Measurements from ENCODE around the gene EHMT1.

Gene EHMT1

DNA sequence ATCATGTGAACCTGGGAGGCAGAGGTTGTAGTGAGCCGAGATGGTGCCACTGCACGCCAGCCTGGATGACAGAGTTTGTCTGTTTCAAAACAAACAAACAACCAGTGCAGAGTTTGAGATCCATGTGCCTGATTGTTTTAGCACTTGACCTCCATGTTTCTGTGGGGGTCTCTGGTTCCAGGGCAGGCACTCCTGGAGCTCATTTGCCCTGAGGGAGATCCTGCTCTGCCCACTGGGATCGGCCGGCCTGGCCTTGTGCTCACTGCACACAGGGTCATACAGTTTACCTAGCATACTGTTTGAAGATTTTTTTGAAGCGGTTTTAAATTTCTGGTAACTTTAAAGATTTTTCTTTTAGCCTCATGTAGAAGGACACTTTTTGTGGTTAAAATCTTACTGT is 78.4 kb downstream of the EHMT1 start:
- no peak for DNase-seq

DNA sequence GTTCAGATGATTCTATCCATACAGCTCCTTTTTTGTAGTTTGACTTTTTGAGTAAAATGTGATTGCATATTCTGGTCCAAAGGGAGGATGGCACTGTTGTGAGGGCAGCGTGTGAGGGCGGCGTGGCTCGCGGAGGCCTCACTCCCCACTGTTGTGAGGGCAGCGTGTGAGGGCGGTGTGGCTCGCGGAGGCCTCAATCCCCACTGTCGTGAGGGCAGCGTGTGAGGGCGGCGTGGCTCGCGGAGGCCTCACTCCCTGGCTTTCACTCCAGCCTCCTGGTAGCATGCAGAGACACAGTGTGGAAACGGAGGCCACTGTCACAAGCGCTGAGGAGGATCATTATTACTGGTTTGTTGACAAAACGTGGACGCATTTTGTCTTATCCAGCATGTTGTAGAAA is 79.0 kb downstream of the EHMT1 start:
- no peak for DNase-seq

DNA sequence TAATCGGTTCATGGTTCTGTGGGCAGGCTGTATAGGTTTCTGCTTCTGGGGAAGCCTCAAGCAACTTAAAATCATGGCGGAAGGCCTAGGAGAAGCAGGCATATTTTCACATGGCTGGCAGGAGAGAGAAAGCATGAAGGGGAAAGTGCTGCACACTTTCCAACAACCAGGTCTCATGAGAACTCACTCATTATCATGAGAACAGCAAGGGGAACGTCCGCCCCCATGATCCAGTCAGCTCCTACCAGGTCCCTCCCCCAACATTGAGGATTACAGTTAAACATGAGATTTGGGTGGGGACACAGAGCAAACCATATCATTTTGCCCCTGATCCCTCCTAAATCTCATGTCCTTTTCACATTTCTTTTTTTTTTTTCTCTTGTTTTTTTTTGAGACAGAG is 82.1 kb downstream of the EHMT1 start:
- no peak for DNase-seq

DNA sequence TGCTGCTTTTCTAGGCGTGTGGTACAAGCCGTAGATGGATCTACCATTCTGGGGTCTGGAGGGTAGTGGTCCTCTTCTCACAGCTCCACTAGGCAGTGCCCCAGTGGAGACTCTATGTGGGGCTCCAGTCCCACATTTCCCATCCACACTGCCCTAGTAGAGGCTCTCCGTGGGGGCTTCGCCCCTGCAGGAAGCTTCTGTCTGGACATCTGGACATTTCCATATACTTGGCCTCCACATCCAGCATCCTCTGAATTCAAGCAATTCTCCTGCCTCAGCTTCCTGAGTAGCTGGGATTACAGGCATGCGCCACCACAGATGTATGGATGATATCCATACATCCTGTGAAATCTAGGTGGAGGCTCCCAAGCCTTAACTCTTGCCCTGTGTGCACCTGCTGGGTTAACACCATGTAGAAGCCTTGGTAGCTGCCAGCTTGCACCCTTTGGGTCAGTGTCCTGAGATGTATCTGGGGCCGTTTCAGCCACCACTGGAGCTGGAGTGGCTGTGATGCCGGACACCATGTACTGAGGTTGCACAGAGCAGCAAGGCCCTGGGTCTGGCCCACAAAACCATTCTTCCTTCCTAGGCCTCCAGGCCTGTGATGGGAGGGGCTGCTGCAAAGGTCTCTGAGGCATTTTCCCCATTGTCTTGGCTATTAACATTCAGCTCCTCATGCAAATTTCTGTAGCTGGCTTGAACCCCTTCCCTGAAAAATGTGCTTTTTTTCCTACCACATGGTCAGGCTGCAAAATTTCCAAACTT is 84.0 kb downstream of the EHMT1 start:
- no peak for DNase-seq

DNA sequence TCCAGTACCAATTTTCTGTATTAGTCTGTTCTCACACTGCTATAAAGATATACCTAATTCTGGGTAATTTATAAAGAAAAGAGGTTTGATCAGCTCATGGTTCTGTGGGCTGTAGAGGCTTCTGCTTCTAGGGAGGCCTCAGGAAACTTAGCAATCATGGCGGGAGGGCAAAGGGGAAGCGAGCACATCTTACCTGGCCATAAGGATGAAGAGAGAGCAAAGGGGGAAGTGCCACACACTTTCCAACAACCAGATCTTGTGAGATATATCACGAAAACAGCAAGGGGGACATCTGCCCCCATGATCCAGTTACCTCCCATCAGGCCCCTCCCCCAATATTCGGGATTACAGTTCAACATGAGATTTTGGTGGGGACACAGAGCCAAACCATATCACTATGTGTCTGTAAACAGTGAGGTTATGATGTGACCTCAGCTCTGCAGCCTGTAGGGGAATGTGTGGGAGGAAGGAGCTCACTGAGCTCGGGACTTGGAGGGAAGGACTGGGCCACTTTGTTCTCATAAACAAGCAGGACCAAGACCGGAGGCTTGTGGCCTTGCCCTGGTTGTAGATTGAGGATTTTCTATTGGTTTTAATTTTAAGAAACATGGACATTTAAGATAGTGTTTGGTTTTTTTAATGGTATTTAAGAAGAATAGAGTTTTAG is 85.2 kb downstream of the EHMT1 start:
- no peak for DNase-seq

DNA sequence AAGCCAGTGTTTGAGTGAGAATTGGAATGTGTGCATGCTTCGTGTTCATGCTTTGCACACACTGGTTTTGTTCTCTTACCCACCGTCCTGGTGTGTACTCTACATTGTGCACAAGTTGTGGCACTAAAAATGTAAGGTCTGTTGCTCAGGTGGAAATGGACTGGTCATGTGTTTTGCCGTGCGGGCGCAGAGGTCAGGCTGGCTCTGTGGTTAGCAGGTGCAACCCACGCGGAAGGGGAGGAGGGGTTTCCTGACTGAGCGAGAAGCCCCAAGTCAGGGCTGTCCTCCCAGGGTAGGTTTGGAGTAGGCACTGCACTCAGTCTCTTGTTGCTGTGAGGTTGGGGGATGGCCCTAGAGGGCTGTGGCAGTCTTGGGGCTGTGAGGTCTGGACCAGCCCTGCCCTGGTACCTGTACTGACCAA is 86.6 kb downstream of the EHMT1 start:
- DNase-seq = peak; percentile 26 to 51

DNA sequence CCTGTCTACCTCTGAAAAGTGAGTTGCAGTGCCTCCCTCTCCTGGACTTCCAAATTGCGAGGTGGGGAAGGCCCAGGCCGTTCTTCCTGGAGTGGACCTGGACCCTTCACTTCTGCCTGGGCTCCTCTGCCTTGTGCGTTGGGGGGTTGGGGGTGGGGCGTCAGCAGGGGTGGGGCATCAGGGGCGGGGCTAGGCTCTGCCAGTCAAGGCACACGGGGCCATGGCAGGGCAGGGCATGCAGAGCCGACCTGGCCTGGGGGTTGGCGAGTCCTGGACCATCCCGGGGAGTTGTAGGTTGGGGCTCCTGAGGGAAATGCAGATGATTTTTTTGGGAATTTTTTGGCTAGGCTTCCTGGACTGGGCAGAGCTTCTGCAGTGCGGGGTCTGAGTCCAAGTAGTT is 87.1 kb downstream of the EHMT1 start:
- DNase-seq = no peak

DNA sequence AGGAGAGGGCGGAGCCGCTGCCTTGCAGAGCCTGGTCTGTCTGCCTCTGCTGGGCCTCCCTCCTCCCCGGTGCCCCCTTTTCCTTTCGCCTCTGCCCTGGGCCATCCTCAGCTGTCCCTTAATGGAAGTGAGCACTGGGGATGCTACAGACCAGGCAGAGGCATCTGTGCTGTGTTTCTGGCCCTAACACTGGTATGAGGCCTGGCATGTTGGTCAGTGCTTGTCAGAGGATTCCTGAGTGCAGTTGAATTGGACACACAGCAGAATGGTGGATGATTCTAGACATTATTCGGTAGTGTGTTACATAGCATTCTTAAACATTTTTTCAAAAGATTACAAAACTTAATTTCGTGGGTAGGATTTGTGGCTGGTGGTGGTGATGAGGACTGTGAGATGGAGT is 88.6 kb downstream of the EHMT1 start:
- no peak for DNase-seq

DNA sequence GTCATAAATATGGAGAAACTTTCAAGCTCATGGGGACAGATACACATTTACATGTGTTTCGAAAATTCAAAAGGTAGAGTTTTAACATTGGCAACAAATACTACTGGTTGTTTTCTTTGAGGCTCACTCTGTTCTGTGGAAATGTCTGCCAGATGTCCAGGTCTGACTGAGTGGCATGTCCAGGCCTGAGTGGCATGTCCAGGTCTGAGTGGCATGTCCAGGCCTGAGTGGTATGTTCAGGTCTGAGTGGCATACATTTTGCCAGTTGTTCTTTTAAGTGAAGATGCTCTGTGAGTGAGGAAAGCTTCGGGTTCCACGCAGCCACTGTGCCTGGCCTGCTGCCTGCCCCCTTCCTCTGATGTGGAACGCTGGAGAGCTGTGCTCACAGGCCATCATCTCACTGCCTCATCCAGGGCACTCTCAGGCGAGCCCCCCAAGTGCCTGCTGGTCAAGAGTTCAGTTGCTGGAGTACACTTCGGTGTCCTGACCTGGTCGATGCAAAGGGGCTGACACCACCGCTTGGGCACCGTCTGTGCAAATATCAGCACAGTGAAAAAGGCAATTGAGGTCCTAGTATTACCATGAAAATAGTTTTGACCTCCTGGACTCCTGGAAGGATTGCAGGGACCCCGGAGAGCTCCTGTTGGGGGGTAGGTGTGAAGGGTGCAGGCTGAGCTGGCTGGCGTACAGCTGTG is 89.9 kb downstream of the EHMT1 start:
- no peak for DNase-seq

DNA sequence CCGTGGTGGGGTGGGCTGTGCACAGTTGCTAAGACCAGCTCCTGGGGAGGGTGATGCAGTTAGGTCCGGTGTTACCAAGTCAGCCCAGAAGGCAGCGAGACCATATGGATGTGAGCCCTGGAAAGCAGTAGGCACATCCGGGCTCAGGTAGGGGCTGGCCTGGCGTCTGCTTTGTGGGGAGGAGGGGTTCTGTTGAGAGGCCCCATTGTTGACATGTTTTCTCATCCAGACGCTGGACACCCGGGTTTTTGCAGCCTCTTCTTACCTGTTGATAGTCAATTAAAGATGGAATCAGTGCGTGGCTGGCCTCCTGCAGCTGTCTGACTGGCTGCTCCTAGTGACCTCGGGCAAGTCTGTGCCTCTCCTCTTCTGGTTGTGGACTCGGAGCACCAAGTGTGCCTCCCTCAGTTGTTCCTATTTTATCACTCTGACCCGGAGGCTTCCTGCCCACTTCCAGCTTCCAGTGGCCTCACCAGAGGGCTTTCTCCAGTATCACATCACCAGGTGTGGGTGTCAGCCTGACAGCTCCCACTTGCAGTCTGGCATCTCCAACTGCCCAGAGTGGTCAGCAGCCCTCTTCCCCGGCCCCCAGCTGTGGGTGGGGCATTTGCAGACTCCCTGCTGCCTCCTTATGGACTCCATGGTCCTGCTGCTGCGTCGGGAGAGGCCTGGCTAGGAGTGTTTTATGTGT is 90.8 kb downstream of the EHMT1 start:
- DNase-seq = no peak

DNA sequence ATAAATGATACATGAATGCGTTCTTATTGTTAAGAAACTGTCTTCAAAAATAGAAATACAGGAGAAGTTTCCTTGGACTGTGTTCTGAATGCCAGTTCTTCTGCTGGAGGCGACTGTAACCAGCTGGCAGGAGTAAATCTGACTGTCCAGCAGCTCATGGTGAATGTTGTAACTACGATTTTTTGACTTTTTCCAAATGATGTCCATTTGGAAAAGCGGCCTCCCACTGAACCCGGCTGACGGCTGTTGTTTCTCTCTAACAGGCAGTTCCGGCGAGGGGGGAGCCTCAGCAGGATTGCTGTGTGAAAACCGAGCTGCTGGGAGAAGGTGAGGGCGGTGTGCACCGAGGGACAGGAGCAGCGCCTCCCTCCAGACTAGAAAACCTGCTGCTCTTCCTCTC is 91.9 kb downstream of the EHMT1 start:
- no peak for DNase-seq

DNA sequence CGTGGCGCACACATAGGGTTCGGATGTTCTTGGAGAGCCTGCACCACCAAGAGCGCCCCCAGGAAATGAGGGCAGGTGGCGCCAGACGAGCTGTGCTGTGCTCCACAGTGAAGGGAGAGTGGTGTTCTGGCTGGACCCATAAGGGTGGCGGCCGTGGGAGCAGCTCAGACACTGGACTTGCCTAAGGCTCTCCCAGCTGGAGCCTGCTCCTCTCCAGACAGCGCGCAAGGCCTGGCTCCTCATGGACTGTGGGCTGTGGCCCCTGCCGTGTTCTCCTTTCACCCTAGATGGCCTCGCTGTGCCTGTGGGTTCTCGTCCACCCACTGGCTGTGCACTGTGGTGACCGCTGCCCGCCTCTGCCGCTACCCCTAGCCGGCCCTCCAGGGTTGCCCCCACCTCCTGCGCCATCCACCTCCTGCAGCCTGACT is 92.9 kb downstream of the EHMT1 start:
- no peak for DNase-seq

DNA sequence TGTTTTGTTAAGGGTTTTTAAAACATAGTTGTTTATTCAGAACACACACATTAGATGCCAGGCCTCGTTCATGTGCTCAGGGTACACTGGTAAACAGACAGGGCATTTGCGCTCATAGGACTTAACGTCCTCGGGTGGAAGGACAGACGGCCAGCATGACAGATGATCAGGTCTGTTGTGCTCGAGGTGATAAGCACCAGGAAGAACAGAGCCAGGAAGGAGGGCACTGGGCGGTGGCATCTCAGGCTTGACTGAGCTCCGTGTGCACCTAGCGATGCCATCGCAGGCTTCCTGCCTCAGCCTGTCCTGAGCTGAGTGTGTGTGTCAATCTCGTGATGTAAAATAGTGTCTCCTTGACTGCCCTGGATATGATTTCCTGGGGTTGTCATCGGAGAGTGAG is 96.5 kb downstream of the EHMT1 start:
- no peak for DNase-seq

DNA sequence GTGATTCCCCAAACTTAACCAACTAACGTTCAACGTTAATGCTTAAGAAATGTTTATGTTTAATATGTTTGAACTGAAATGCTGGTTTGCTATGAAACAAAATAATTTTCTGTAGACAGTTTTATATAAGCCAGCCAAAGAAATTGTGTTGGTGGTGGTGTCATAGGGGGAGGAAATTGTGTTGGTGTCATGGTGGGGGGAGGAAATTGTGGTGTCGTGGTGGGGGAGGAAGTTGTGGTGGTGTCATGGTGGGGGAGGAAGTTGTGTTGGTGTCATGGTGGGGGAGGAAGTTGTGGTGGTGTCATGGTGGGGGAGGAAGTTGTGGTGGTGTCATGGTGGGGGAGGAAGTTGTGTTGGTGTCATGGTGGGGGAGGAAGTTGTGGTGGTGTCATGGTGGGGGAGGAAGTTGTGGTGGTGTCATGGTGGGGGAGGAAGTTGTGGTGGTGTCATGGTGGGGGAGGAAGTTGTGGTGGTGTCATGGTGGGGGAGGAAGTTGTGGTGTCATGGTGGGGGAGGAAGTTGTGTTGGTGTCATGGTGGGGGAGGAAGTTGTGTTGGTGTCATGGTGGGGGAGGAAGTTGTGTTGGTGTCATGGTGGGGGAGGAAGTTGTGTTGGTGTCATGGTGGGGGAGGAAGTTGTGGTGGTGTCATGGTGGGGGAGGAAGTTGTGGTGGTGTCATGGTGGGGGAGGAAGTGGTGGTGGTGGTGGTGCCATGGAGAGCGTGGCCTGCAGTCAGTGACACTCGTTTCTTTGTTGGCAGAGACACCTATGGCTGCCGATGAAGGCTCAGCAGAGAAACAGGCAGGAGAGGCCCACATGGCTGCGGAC is 97.3 kb downstream of the EHMT1 start:
- DNase-seq = peak in 1 of 2 donors; percentile 43

DNA sequence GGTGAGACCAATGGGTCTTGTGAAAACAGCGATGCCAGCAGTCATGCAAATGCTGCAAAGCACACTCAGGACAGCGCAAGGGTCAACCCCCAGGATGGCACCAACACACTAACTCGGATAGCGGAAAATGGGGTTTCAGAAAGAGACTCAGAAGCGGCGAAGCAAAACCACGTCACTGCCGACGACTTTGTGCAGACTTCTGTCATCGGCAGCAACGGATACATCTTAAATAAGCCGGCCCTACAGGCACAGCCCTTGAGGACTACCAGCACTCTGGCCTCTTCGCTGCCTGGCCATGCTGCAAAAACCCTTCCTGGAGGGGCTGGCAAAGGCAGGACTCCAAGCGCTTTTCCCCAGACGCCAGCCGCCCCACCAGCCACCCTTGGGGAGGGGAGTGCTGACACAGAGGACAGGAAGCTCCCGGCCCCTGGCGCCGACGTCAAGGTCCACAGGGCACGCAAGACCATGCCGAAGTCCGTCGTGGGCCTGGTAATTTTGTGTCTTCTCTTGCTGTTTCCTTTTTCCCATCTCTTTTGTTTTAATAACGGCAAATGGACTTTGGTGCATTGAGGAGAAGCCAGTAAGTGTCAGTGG is 98.0 kb downstream of the EHMT1 start:
- no peak for DNase-seq

DNA sequence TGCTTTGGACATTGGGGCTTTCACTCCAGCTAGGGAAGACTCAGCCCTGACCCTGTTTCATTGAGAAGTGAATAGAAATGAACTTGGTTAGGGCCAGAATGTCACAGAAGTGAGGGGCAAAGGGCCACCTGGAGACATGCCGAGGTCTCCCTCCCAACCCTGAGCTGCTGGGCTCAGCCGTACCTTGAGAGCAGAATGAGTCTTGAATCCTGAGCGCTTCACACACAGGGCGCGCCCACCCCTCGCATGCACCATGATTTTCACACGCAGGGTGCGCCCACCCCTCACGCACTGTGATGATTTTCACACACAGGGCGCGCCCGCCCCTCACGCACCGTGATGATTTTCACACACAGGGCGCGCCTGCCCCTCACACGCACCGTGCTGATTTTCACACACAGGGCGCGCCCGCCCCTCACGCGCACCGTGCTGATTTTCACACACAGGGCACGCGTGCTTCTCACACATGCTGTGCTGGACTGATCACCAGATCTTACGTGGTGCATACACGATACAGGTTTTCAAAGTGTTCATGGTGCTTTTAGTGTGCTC is 99.0 kb downstream of the EHMT1 start:
- no peak for DNase-seq

DNA sequence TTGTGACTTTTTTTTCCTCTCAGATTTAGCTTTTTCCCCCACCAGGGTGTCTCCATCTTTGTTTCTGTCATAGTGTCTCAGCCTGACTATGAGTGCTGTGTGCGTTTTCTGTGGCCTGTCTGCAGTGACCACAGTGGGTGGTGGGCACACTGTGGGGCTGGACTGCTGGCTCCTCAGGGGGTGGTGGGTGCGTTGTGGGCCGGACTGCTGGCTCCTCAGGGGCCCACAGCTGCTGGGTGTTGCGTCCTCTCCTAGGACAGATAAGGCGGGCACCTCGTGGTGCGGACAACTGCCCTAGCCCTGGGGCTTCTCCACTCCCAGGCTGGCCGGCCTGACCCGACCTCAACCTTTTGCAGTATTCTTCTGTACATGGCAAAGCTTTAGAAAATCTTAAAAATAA is 100.4 kb downstream of the EHMT1 start:
- no peak for DNase-seq

DNA sequence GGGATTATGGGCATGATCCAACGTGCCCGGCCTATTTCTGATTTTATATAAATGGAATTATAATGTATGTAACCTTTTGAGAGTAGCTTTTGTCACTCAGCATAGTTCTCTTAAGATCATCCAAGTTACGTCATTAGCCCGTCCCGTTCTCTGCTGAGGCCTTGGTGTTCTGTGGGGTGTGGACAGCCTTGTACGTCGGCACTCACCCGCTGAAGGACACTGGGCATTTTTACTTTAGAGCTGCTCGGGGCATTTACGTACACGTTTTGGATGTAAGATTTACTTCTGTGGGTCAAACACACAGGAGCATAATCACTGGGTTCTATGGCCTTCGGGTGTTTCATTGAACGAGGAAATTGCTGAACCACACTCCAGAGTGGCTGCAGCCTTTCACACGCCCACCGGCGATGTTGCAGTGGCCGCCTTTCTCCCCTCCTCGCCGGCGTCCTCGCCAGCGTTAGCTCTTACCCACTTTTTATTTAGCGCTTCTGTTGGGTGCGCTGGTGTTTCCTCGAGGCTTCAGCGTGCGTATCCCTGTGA is 101.8 kb downstream of the EHMT1 start:
- no peak for DNase-seq

DNA sequence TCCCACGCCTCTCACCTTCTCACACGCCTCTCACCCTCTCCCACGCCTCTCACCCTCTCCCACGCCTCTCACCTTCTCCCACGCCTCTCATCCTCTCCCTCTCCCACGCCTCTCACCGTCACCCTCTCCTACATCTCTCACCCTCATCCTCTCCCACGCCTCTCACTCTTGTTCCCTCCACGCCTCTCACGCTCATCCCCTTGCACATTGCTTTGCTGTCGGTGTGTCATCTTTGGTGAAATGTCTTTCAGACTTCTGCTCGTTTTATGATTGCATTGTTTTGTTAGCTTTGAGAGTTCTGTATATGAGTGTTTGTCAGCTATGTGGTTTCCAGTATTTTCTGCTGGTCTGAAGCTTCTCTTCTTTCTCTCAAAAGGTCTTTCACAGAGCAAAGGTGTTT is 102.7 kb downstream of the EHMT1 start:
- DNase-seq = no peak

DNA sequence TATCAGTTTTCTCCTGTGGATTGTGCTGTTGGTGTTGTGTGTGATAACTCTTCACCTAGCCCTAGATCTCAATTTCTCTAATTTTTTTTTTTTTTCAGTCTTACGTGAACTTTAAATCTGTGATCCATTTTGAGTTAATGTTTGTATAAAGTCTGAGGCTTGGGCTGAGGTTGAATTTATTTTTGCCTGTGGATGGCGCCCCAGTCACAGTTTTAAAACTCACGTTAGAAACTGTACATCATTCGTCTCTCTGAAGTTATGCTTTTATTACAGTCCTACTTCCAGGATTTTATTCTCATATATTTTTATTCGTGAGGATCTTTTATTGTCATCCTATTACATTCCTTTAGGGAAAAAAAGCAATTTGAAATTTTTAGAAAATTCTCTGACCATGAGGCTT is 103.1 kb downstream of the EHMT1 start:
- peak; percentile 20 to 47 for DNase-seq

DNA sequence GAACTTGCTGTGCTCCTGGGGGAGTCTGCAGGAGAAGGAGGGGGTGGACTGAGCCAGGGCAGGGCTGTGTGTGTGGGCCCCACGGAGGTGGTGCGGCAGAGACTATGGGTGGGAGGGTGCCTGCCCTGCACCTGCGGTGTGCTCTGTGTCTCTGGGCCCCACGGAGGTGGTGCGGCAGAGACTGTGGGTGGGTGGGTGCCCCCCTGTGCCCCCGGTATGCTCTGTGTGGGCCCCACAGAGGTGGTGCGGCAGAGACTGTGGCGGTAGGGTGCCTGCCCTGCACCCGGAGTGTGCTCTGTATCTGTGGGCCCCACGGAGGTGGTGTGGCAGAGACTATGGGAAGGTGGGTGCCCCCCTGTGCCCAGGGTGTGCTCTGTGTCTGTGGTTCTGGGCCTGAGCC is 103.7 kb downstream of the EHMT1 start:
- DNase-seq = peak in 1 of 2 donors; percentile 27

DNA sequence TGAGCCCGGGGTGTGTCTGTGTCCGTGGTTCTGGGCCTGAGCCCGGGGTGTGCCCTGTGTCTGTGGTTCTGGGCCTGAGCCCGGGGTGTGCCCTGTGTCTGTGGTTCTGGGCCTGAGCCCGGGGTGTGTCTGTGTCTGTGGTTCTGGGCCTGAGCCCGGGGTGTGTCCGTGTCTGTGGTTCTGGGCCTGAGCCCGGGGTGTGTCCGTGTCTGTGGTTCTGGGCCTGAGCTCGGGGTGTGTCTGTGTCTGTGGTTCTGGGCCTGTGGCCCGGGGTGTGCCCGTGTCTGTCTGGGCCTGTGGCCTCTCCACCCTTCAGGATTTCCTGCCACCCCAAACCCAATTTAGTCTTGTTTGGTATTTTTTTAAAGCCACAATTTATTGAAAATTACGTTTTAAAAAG is 104.6 kb downstream of the EHMT1 start:
- DNase-seq = peak; percentile 43 to 54

Data from CD4-positive, alpha-beta T cell treated with Interferon alpha-2 for 1 hour (primary cell).